ENCODE measurements around the gene TMPRSS6. TPM values are rescaled to one million over a fixed set of nuclear protein-coding genes. Genes with fewer than 3 reads are reported as not detected.

TMPRSS6 gene
- total and polyA plus RNA-seq, 2 of the 13 experiments (the other 11 are each of a cell fraction or from before 2014, with no cell fraction given) = 4.2 to 4.8 TPM

- TF ChIP-seq, protein P1, sequence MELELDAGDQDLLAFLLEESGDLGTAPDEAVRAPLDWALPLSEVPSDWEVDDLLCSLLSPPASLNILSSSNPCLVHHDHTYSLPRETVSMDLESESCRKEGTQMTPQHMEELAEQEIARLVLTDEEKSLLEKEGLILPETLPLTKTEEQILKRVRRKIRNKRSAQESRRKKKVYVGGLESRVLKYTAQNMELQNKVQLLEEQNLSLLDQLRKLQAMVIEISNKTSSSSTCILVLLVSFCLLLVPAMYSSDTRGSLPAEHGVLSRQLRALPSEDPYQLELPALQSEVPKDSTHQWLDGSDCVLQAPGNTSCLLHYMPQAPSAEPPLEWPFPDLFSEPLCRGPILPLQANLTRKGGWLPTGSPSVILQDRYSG (CRISPR knock-in tag; IDR thresholded peaks at IDR 0.05) = no peak; the same call in 1 of the 2 replicates
- TF ChIP-seq FOXO1 (CRISPR knock-in tag; IDR thresholded peaks at IDR 0.05) (peak; percentile 77), ZC3H13 (CRISPR knock-in tag; IDR thresholded peaks at IDR 0.05) (0 out of 2 replicates have a peak, but pooled peaks have one; percentile 67), PRPF4 (IDR thresholded peaks at IDR 0.05; ENCODE audit: low read depth, low read length, poor library complexity, severe bottlenecking) (peak; percentile 91), ZFP90 (CRISPR knock-in tag; IDR thresholded peaks at IDR 0.05; ENCODE audit: borderline replicate concordance) (no peak), NRL (CRISPR knock-in tag; IDR thresholded peaks at IDR 0.05; ENCODE audit: borderline replicate concordance) (no peak), IKZF4 (CRISPR knock-in tag; IDR thresholded peaks at IDR 0.05; ENCODE audit: borderline replicate concordance, low read depth, not compliant biosample characterization) (no peak), REPIN1 (CRISPR knock-in tag; IDR thresholded peaks at IDR 0.05; ENCODE audit: borderline replicate concordance, low read depth) (peak; percentile 75; the same call in 1 of the 2 replicates), MTF1 (CRISPR knock-in tag; IDR thresholded peaks at IDR 0.05) (no peak), FLYWCH1 (CRISPR knock-in tag; IDR thresholded peaks at IDR 0.05) (no peak), REXO4 (CRISPR knock-in tag; IDR thresholded peaks at IDR 0.05; ENCODE audit: borderline replicate concordance) (no peak), CC2D1A (CRISPR knock-in tag; IDR thresholded peaks at IDR 0.05) (no peak), SNRNP70 (IDR thresholded peaks at IDR 0.05; ENCODE audit: low read depth, low read length) (no peak), ARID5B (CRISPR knock-in tag; IDR thresholded peaks at IDR 0.05) (peak; percentile 87), ZNF235 (CRISPR knock-in tag; IDR thresholded peaks at IDR 0.05; ENCODE audit: borderline replicate concordance) (no peak)
- TF ChIP-seq, protein P2, sequence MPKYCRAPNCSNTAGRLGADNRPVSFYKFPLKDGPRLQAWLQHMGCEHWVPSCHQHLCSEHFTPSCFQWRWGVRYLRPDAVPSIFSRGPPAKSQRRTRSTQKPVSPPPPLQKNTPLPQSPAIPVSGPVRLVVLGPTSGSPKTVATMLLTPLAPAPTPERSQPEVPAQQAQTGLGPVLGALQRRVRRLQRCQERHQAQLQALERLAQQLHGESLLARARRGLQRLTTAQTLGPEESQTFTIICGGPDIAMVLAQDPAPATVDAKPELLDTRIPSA (CRISPR knock-in tag; IDR thresholded peaks at IDR 0.05; ENCODE audit: borderline replicate concordance) = no peak
- TF ChIP-seq, protein P3, sequence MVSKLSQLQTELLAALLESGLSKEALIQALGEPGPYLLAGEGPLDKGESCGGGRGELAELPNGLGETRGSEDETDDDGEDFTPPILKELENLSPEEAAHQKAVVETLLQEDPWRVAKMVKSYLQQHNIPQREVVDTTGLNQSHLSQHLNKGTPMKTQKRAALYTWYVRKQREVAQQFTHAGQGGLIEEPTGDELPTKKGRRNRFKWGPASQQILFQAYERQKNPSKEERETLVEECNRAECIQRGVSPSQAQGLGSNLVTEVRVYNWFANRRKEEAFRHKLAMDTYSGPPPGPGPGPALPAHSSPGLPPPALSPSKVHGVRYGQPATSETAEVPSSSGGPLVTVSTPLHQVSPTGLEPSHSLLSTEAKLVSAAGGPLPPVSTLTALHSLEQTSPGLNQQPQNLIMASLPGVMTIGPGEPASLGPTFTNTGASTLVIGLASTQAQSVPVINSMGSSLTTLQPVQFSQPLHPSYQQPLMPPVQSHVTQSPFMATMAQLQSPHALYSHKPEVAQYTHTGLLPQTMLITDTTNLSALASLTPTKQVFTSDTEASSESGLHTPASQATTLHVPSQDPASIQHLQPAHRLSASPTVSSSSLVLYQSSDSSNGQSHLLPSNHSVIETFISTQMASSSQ (IDR thresholded peaks at IDR 0.05; ENCODE audit: low read depth) = peak; percentile 27; the same call in 1 of the 2 replicates
- TF ChIP-seq, protein P3 (CRISPR knock-in tag; IDR thresholded peaks at IDR 0.05; ENCODE audit: borderline replicate concordance) = 0 out of 2 replicates have a peak, but pooled peaks have one; percentile 39
Observed at GRCh38 chr22:37023743-37024338, 85.7 kb downstream of the TMPRSS6 start (continued).
